HEK293 (cell line): ENCODE data around the gene LRFN2.
A peak's percentile ranks its signal among the peaks of the same experiment; 100 is the strongest.

ENCODE experiments used
- CTCF ChIA-PET: fragments of 350-600 bp; formaldehyde crosslinking; extraction: SDS; loops from one replicate; lab custom pipeline; 2021; ENCODE audit warnings: antibody characterized with exemption; lab: Yijun Ruan, JAX
- POLR2A ChIA-PET: fragments of 300-600 bp; formaldehyde crosslinking; extraction: SDS; loops from one replicate; lab custom pipeline; 2020; ENCODE audit warnings: antibody characterized with exemption, inconsistent platforms; lab: Yijun Ruan, JAX
- H3K27ac ChIP-seq: fragments of 200-500 bp; sonication (Bioruptor generic); 2 replicates; pipeline ENCODE4 v1.5.1; 2014; ENCODE audit warnings: low read depth, low read length, control low read depth, inconsistent platforms; ENCODE audit errors: extremely low read depth
- H3K36me3 ChIP-seq, 2 experiments: fragments of 200-500 bp in 1 of 2; sonication (Bioruptor generic) in 1 of 2; 1 replicate in 1 of 2; 2 replicates in 1 of 2; pipeline ENCODE4 v1.5.1; 2014 to 2017; ENCODE audit warnings: inconsistent platforms in 2 of 2, low read length in 2 of 2; ENCODE audit not compliant: control insufficient read depth in 2 of 2, insufficient read depth in 1 of 2
- H3K4me1 ChIP-seq: fragments of 200-500 bp; sonication (Bioruptor generic); 2 replicates; pipeline ENCODE4 v1.5.1; 2014; ENCODE audit warnings: mild to moderate bottlenecking, low read length, inconsistent platforms; ENCODE audit not compliant: control insufficient read depth, insufficient read depth
- H3K4me3 ChIP-seq: 2 replicates; pipeline ENCODE4 v1.5.1; 2011; ENCODE audit warnings: low read depth, mild to moderate bottlenecking, control low read depth, low read length, moderate library complexity
- H3K9me3 ChIP-seq: fragments of 200-500 bp; sonication (Bioruptor generic); 2 replicates; pipeline ENCODE4 v1.5.1; 2014; ENCODE audit warnings: low read depth, low read length, inconsistent platforms; ENCODE audit not compliant: control insufficient read depth, insufficient read depth
- GLIS2 ChIP-seq: fragments of 450-650 bp; formaldehyde crosslinking; IDR thresholded peaks from 2 replicates; pipeline ENCODE4 v1.5.1; 2016; ENCODE audit warnings: missing biosample characterization, missing genetic modification characterization
- MEIS1 ChIP-seq: sonication (generic); formaldehyde crosslinking; IDR thresholded peaks from 2 replicates; pipeline ENCODE4 v1.8.1; 2022; ENCODE audit warnings: missing genetic modification reagents, mild to moderate bottlenecking, borderline replicate concordance
- SP2 ChIP-seq: fragments of 450-650 bp; formaldehyde crosslinking; IDR thresholded peaks from 2 replicates; pipeline ENCODE4 v1.5.1; 2016; ENCODE audit warnings: missing biosample characterization, missing genetic modification characterization
- ZBTB17 ChIP-seq: fragments of 450-650 bp; formaldehyde crosslinking; IDR thresholded peaks from 2 replicates; pipeline ENCODE4 v1.5.1; 2016; ENCODE audit warnings: missing biosample characterization, missing genetic modification characterization
- ZNF174 ChIP-seq: fragments of 450-650 bp; formaldehyde crosslinking; IDR thresholded peaks from 2 replicates; pipeline ENCODE4 v1.5.0; 2017; ENCODE audit warnings: missing biosample characterization, mild to moderate bottlenecking, missing genetic modification characterization
- ZNF311 ChIP-seq: fragments of 450-650 bp; formaldehyde crosslinking; IDR thresholded peaks from 2 replicates; pipeline ENCODE4 v1.5.1; 2017; ENCODE audit warnings: missing biosample characterization, missing genetic modification characterization, borderline replicate concordance
- ZNF510 ChIP-seq: fragments of 450-650 bp; formaldehyde crosslinking; IDR thresholded peaks from 2 replicates; pipeline ENCODE4 v1.5.1; 2018; ENCODE audit warnings: mild to moderate bottlenecking, missing genetic modification characterization, missing biosample characterization; ENCODE audit not compliant: insufficient replicate concordance
- ZNF677 ChIP-seq: fragments of 450-650 bp; IDR thresholded peaks from 2 replicates; pipeline ENCODE4 v1.5.0; 2018; ENCODE audit warnings: missing biosample characterization, mild to moderate bottlenecking, missing genetic modification characterization, moderate library complexity
- ZNF791 ChIP-seq: fragments of 450-650 bp; formaldehyde crosslinking; IDR thresholded peaks from 2 replicates; pipeline ENCODE4 v1.5.1; 2016; ENCODE audit warnings: missing biosample characterization, missing genetic modification characterization
- TF ChIP-seq, protein P1 (sequence below): fragments of 450-650 bp; formaldehyde crosslinking; IDR thresholded peaks from 2 replicates; pipeline ENCODE4 v1.5.1; 2017; ENCODE audit warnings: missing biosample characterization, missing genetic modification characterization
- TF ChIP-seq, protein P2 (sequence below): fragments of 450-650 bp; formaldehyde crosslinking; IDR thresholded peaks from 2 replicates; pipeline ENCODE4 v1.5.1; 2016; ENCODE audit warnings: missing biosample characterization, missing genetic modification characterization
- TF ChIP-seq, protein P3 (sequence below): fragments of 450-650 bp; formaldehyde crosslinking; IDR thresholded peaks from 2 replicates; pipeline ENCODE4 v1.5.1; 2016; ENCODE audit warnings: missing biosample characterization, missing genetic modification characterization
- TF ChIP-seq, protein P4 (sequence below): fragments of 450-650 bp; formaldehyde crosslinking; IDR thresholded peaks from 2 replicates; pipeline ENCODE4 v1.5.1; 2016; ENCODE audit warnings: missing biosample characterization, missing genetic modification characterization
- TF ChIP-seq, protein P5 (sequence below): fragments of 450-650 bp; formaldehyde crosslinking; IDR thresholded peaks from 2 replicates; pipeline ENCODE4 v1.5.1; 2017; ENCODE audit warnings: missing biosample characterization, missing genetic modification characterization
- TF ChIP-seq, protein P6 (sequence below): fragments of 450-650 bp; formaldehyde crosslinking; IDR thresholded peaks from 2 replicates; pipeline ENCODE4 v1.5.1; 2016; ENCODE audit warnings: missing biosample characterization, missing genetic modification characterization
- TF ChIP-seq, protein P7 (sequence below): fragments of 450-650 bp; formaldehyde crosslinking; IDR thresholded peaks from 2 replicates; pipeline ENCODE4 v1.5.1; 2017; ENCODE audit warnings: missing biosample characterization, missing genetic modification characterization

Gene LRFN2

DNA sequence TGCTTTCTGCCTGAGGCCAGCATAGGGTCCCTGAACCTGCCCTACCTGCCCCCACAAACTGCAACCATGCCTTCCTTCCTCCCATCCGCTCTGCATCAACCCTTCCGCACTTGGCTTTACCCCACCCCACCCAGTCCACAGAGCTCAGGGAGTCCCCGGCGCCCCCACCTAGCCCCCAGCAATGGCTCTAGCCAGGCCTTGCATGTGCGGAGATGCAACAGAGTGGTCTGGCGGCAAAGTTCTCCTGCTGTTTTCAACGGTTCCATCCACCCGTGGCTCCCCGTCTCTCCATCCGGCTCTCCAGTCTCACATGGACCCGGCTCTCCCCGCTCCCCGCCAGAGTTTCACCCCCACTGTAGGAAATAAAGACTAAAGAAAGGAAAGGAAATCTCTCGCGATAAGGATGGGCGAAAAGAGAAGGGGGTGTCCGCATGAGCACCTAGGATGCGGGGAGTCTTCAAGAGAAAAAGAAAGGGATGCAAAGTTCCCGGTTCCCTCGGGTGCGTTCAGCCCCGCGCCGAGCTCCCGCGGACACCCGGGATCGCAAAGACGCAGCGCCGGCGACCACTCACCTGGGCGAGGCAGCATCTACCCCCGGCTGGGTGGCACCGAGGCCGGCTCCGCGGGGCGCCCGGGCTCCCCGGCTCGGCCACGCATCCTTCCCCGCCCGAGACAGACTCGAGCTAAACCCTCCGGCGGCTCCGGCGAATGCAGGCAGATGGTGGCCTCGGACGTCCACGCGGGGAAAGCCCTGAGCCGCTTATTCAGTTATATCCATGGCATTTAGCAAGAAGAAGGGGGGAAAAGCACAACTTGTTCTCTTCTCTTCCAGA is 579 bp downstream of the LRFN2 start:
- no peak for TF ChIP-seq ZNF791
- no peak for TF ChIP-seq ZNF174 (tag by site-specific recombination)
- TF ChIP-seq, protein P1, sequence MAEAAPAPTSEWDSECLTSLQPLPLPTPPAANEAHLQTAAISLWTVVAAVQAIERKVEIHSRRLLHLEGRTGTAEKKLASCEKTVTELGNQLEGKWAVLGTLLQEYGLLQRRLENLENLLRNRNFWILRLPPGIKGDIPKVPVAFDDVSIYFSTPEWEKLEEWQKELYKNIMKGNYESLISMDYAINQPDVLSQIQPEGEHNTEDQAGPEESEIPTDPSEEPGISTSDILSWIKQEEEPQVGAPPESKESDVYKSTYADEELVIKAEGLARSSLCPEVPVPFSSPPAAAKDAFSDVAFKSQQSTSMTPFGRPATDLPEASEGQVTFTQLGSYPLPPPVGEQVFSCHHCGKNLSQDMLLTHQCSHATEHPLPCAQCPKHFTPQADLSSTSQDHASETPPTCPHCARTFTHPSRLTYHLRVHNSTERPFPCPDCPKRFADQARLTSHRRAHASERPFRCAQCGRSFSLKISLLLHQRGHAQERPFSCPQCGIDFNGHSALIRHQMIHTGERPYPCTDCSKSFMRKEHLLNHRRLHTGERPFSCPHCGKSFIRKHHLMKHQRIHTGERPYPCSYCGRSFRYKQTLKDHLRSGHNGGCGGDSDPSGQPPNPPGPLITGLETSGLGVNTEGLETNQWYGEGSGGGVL (tag by site-specific recombination), result no peak
- TF ChIP-seq SP2 (tag by site-specific recombination), result no peak
- no peak for TF ChIP-seq ZNF677 (tag by site-specific recombination)
- TF ChIP-seq, protein P2, sequence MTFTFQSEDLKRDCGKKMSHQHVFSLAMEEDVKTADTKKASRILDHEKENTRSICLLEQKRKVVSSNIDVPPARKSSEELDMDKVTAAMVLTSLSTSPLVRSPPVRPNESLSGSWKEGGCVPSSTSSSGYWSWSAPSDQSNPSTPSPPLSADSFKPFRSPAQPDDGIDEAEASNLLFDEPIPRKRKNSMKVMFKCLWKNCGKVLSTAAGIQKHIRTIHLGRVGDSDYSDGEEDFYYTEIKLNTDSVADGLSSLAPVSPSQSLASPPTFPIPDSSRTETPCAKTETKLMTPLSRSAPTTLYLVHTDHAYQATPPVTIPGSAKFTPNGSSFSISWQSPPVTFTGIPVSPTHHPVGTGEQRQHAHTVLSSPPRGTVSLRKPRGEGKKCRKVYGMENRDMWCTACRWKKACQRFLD (tag by site-specific recombination), result no peak
- TF ChIP-seq, protein P3, sequence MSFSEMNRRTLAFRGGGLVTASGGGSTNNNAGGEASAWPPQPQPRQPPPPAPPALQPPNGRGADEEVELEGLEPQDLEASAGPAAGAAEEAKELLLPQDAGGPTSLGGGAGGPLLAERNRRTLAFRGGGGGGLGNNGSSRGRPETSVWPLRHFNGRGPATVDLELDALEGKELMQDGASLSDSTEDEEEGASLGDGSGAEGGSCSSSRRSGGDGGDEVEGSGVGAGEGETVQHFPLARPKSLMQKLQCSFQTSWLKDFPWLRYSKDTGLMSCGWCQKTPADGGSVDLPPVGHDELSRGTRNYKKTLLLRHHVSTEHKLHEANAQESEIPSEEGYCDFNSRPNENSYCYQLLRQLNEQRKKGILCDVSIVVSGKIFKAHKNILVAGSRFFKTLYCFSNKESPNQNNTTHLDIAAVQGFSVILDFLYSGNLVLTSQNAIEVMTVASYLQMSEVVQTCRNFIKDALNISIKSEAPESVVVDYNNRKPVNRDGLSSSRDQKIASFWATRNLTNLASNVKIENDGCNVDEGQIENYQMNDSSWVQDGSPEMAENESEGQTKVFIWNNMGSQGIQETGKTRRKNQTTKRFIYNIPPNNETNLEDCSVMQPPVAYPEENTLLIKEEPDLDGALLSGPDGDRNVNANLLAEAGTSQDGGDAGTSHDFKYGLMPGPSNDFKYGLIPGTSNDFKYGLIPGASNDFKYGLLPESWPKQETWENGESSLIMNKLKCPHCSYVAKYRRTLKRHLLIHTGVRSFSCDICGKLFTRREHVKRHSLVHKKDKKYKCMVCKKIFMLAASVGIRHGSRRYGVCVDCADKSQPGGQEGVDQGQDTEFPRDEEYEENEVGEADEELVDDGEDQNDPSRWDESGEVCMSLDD (tag by site-specific recombination), result no peak
- TF ChIP-seq, protein P4, sequence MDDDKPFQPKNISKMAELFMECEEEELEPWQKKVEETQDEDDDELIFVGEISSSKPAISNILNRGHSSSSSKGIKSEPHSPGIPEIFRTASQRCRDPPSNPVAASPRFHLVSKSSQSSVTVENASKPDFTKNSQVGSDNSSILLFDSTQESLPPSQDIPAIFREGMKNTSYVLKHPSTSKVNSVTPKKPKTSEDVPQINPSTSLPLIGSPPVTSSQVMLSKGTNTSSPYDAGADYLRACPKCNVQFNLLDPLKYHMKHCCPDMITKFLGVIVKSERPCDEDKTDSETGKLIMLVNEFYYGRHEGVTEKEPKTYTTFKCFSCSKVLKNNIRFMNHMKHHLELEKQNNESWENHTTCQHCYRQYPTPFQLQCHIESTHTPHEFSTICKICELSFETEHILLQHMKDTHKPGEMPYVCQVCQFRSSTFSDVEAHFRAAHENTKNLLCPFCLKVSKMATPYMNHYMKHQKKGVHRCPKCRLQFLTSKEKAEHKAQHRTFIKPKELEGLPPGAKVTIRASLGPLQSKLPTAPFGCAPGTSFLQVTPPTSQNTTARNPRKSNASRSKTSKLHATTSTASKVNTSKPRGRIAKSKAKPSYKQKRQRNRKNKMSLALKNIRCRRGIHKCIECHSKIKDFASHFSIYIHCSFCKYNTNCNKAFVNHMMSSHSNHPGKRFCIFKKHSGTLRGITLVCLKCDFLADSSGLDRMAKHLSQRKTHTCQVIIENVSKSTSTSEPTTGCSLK (tag by site-specific recombination), result no peak
- no peak for TF ChIP-seq ZNF311 (tag by site-specific recombination)
- no peak for TF ChIP-seq ZNF510 (tag by site-specific recombination)
- no peaks in the 10 kb centered on the region for H3K9me3 ChIP-seq
- CTCF ChIA-PET, result interaction anchor here (0.5 to 2.3 kb wide), 17 partner anchors 8 to 605 kb away, joined by 3 to 15 read pairs (median 3); no protein-coding TSS in a partner anchor
- POLR2A ChIA-PET, result no interaction called here
- H3K4me1 ChIP-seq, result no peaks in the 10 kb centered on the region; the same call in 1 of the 2 replicates
- no peaks in the 10 kb centered on the region for H3K36me3 ChIP-seq
- no peak overlapping the region; the same call in 1 of the 2 replicates for H3K27ac ChIP-seq
- peak overlapping the region; percentile 55 for H3K4me3 ChIP-seq

DNA sequence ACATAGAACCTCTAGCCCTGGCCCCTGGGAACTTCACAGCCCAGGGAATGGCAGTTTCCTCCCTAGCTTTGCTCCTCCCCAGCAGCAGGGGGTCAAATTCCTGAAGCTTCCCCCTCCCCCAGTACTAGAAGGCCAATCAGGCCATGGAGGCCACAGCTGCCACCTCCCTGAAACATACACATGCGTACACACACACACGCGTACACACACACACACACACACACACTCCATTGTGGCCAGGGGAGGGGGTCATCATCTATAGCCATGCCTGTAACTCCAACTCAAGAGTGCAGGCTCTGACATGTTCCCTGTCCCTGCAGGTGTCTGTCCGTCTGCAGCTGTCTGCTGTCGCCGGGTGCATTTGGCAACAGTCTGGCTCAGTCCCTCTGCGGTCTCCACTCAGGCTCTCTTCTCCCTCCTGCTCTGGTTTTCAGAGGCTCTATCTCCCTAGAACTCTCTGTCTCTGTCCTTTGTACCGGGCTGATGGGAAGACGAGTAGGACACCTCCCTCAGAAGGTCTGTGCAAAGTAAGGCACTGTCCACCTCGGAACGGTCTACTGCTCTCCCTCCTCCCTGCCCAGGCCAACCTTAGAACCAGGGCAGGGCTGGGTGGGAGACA is 1.4 kb downstream of the LRFN2 start:
- H3K27ac ChIP-seq, result no peak overlapping the region
- no peak overlapping the region for H3K4me3 ChIP-seq
- ChIA-PET CTCF (interaction anchor here (0.6 to 1.9 kb wide), 6 partner anchors 12 to 272 kb away, joined by 3 to 13 read pairs (median 4); no protein-coding TSS in a partner anchor), POLR2A (no interaction called here)
- H3K4me1 ChIP-seq, result no peaks in the 10 kb centered on the region; the same call in 1 of the 2 replicates
- no peaks in the 10 kb centered on the region for H3K9me3 ChIP-seq
- no peaks in the 10 kb centered on the region for H3K36me3 ChIP-seq
- TF ChIP-seq MEIS1 (CRISPR knock-in tag), result no peak
- TF ChIP-seq ZBTB17 (tag by site-specific recombination), result 0 out of 2 replicates have a peak, but pooled peaks have one; percentile 27
- TF ChIP-seq, protein P5, sequence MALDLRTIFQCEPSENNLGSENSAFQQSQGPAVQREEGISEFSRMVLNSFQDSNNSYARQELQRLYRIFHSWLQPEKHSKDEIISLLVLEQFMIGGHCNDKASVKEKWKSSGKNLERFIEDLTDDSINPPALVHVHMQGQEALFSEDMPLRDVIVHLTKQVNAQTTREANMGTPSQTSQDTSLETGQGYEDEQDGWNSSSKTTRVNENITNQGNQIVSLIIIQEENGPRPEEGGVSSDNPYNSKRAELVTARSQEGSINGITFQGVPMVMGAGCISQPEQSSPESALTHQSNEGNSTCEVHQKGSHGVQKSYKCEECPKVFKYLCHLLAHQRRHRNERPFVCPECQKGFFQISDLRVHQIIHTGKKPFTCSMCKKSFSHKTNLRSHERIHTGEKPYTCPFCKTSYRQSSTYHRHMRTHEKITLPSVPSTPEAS (tag by site-specific recombination), result peak; percentile 80
- TF ChIP-seq, protein P6, sequence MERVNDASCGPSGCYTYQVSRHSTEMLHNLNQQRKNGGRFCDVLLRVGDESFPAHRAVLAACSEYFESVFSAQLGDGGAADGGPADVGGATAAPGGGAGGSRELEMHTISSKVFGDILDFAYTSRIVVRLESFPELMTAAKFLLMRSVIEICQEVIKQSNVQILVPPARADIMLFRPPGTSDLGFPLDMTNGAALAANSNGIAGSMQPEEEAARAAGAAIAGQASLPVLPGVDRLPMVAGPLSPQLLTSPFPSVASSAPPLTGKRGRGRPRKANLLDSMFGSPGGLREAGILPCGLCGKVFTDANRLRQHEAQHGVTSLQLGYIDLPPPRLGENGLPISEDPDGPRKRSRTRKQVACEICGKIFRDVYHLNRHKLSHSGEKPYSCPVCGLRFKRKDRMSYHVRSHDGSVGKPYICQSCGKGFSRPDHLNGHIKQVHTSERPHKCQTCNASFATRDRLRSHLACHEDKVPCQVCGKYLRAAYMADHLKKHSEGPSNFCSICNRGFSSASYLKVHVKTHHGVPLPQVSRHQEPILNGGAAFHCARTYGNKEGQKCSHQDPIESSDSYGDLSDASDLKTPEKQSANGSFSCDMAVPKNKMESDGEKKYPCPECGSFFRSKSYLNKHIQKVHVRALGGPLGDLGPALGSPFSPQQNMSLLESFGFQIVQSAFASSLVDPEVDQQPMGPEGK (tag by site-specific recombination), result no peak
- TF ChIP-seq GLIS2 (tag by site-specific recombination), result peak; percentile 52
- TF ChIP-seq, protein P7, sequence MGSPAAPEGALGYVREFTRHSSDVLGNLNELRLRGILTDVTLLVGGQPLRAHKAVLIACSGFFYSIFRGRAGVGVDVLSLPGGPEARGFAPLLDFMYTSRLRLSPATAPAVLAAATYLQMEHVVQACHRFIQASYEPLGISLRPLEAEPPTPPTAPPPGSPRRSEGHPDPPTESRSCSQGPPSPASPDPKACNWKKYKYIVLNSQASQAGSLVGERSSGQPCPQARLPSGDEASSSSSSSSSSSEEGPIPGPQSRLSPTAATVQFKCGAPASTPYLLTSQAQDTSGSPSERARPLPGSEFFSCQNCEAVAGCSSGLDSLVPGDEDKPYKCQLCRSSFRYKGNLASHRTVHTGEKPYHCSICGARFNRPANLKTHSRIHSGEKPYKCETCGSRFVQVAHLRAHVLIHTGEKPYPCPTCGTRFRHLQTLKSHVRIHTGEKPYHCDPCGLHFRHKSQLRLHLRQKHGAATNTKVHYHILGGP, result 0 out of 2 replicates have a peak, but pooled peaks have one; percentile 57
